22Rv1 (cell line): Measurements from ENCODE around the gene EPPIN.
"Not testable (repeated sequence)": the region's sequence is repeated elsewhere in the genome, so short reads cannot be mapped to it uniquely, and the experiment has no call there.

ENCODE experiments used
- H3K27ac ChIP-seq: fragments of 450-650 bp; 2 replicates; pipeline ENCODE4 v1.5.1; 2017
- ZFX ChIP-seq: fragments of 450-650 bp; IDR thresholded peaks from 2 replicates; pipeline ENCODE4 v1.6.1; 2017; ENCODE audit warnings: antibody characterized with exemption, borderline replicate concordance
- TF ChIP-seq, protein P1 (sequence below): fragments of 450-650 bp; IDR thresholded peaks from 2 replicates; pipeline ENCODE4 v1.5.1; 2017; ENCODE audit warnings: mild to moderate bottlenecking

Gene EPPIN

DNA sequence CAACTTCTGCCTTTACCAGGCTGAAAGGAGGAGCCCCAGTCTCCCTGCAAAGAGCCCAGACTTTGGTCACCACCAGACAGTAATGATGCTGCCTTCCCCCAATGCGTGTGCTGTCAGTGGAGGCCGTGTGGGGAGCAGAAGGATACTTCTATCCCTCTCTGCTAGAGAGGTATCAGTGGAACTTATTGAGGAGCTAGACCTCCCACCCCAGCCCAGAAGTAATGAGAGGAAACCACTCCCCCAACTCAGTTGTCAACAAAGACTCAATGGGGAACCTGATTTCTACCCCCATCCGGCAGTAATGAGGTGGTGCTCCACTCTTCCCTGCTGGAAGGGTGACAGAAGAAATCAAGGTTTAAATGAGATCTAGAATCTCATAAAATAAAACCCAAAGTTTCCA is 36.3 kb upstream of the EPPIN start:
- TF ChIP-seq, protein P1, sequence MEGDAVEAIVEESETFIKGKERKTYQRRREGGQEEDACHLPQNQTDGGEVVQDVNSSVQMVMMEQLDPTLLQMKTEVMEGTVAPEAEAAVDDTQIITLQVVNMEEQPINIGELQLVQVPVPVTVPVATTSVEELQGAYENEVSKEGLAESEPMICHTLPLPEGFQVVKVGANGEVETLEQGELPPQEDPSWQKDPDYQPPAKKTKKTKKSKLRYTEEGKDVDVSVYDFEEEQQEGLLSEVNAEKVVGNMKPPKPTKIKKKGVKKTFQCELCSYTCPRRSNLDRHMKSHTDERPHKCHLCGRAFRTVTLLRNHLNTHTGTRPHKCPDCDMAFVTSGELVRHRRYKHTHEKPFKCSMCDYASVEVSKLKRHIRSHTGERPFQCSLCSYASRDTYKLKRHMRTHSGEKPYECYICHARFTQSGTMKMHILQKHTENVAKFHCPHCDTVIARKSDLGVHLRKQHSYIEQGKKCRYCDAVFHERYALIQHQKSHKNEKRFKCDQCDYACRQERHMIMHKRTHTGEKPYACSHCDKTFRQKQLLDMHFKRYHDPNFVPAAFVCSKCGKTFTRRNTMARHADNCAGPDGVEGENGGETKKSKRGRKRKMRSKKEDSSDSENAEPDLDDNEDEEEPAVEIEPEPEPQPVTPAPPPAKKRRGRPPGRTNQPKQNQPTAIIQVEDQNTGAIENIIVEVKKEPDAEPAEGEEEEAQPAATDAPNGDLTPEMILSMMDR, result no peak
- no peak for TF ChIP-seq ZFX
- H3K27ac ChIP-seq, result no peak overlapping the region

DNA sequence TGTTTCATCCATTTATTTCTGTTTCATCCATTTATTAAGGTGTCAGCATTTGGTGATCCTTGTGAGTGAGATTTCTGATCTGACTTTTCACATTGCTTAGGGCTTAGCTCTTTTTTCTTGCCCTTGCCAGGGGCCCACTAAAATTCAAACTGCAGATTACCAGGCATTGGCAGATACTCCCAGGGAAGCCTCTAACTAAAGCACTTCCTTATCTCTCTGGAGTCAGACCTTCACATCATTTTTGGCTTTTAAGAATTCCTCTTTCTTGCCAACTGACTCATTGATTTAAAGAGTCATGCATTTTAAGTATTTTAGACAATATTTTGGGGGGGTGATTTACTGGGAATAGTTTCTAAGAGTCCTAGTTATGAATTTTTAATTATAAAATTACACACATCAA is 34.5 kb upstream of the EPPIN start:
- TF ChIP-seq ZFX, result no peak
- TF ChIP-seq, protein P1, result no peak
- H3K27ac ChIP-seq, result no peak overlapping the region

DNA sequence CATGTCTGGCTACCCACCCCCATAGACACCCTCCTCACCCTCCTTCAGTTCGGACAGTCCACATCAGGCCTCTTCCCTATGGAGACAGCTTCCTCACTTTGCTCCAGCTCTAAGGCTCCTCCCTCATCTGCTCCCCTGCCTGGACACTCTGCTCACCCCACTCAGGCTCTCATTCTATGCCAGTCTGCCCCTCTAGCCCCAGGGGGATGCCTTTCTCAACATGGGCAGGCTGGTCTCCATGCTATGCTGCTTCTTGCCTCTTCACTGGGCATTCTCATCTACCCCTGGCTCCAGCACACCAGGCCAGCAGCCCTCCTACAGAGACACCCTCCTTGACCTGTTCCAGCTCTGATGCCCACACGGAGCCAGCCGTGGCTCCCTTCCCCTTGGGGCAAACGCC is 32.0 kb upstream of the EPPIN start, which contains the start of gene WFDC8:
Gene WFDC8, minus strand, starts transcription at position 101 of the 400 bp plus-strand sequence. Its CDS starts 37 bp downstream, at position 64.
- H3K27ac ChIP-seq, result no peak within 1 kb of the TSS
- no peak for TF ChIP-seq ZFX
- TF ChIP-seq, protein P1, result no peak

DNA sequence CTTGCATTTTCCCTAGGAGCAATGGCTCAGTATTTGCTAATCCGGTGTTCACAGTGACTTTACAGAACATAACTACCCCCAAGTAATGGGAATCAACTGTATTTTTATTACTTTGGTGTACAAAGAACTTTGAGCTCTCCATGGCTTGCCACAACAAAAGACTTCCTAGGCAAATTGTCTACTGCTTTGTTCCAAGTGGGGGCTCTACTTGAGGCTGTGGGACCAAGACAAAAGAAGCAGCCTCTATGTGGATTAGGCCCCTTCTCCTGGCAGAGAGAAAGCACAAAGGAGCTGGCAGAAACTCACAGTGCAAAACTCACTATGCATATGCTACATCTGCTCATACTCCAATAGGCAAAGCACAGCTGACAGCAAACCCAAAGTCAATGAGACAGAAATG is 31.0 kb upstream of the EPPIN start:
- H3K27ac ChIP-seq, result no peak overlapping the region
- TF ChIP-seq, protein P1, result no peak
- no peak for TF ChIP-seq ZFX

DNA sequence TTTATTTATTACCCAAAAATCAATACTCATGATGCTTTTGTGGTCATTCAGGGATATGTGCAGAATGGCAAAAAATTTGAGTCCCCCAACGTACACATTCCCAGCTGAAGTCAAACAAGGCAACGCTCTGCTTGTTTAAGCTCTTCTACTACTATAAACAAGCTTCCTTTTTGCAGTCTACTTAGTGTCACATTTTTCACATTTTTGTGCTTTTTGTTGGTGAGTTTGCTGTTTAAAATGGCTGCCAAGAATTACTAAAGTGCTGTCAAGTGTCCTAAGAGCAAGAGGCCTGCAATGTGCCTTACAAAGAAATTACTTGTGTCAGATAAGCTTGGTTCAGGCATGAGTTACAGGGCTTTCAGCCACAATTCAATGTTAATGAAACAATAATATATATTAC is 29.8 kb upstream of the EPPIN start:
- TF ChIP-seq, protein P1, result no peak
- no peak for TF ChIP-seq ZFX

DNA sequence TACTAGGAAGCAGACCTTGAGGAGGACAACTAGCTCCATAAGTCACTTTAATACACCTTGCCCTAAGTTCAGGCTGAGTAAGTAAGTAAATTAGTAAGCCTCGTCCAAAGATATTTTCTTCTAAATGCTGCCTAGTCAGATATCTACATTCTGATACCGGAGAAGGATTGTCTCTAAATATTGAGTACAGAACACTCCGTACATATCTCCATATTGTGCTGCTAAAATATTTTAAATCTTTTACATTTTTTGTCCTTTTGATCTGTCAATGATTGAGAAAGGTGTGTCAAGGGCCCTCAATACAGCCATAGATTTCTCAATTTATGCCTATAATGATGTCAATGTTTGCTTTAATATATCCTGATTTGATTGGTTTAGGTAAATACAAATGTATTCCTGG is 28.7 kb upstream of the EPPIN start:
- no peak overlapping the region for H3K27ac ChIP-seq
- TF ChIP-seq, protein P1, result no peak
- no peak for TF ChIP-seq ZFX

More for the DNA sequence above, 29.8 kb upstream of the EPPIN start:
- no peak overlapping the region for H3K27ac ChIP-seq

DNA sequence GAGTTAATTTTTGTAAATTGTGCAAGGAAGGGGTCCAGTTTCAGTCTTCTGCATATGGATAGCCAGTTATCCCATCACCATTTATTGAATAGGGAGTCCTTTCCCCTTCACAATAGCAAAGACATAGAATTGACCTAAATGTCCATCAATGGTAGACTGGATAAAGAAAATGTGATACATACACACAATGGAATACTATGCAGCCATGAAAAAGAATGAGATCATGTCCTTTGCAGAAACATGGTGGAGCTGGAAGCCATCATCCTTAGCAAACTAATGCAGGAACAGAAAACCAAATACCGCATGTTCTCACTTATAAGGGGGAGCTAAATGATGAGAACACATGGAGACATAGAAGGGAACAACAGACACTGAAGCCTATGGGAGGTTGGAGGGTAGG is 22.4 kb upstream of the EPPIN start:
- H3K27ac ChIP-seq, result not testable (repeated sequence)

DNA sequence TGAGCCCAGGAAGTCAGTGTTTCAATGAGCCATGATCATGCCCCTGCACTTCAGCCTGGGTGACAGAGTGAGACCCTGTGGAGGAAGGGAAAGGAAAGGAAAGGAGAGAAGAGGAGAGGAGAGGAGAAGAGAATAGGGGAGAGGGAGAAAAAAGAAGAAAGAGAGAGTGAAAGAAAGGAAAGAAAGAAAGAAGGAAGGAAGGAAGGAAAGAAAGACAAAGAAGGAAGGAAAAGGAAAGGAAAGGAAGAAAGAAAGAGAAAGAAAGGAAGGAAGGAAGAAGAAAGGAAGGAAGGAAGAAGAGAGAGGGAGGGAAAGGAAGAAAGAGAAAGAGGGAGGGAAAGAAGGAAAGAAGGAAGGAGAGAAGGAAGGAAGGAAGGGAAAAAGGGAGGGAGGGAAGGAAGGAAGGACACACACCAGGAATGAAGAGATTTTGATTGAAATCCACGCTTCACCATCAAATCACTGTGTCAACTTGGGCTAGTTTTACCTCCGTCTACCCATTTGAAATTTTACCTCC is 17.6 kb upstream of the EPPIN start:
- TF ChIP-seq ZFX, result no peak
- TF ChIP-seq, protein P1, result no peak
- no peak overlapping the region for H3K27ac ChIP-seq
